GM12874 (cell line): Measurements from ENCODE around the gene FREM1.

ENCODE experiments used
- CTCF ChIP-seq: IDR thresholded peaks from 2 replicates; pipeline ENCODE4 v1.5.1; 2011; ENCODE audit warnings: low read depth, mild to moderate bottlenecking, control low read depth, low read length, moderate library complexity; ENCODE audit not compliant: insufficient read depth

FREM1 gene

DNA sequence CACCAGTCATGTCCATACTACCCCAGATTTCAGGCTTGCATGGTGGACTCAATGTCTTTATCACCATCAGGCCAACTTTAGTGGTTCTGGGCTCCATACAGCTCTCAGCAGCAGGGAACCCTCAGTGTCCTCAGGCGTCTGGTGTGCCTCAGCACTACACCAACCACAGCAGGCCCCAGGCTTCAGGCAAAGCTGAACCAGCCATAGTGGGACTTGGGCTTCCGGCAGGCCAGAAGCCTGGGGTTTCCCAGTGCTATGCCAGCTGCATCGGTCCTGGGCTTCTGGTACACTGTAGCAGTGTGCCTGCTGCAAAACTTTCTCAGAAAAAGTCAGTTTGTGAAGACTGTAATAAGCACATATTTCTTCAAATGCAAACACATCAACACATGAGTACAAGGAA, 205.9 kb downstream of the FREM1 start:
- TF ChIP-seq CTCF: no peak

GRCh38 chr9:14702200-14702720, 208.0 kb downstream of the FREM1 start:
- no peak for TF ChIP-seq CTCF

- no peak for TF ChIP-seq CTCF
Measured at GRCh38 chr9:14693251-14693861, 216.9 kb downstream of the FREM1 start, which contains the start of gene ZDHHC21. Gene ZDHHC21 (minus strand): TSS chr9:14693432. CDS start chr9:14674340, 19,092 bp downstream.

GRCh38 chr9:14692470-14693250, 217.6 kb downstream of the FREM1 start:
- TF ChIP-seq CTCF: 0 out of 2 replicates have a peak, but pooled peaks have one; percentile 2

DNA sequence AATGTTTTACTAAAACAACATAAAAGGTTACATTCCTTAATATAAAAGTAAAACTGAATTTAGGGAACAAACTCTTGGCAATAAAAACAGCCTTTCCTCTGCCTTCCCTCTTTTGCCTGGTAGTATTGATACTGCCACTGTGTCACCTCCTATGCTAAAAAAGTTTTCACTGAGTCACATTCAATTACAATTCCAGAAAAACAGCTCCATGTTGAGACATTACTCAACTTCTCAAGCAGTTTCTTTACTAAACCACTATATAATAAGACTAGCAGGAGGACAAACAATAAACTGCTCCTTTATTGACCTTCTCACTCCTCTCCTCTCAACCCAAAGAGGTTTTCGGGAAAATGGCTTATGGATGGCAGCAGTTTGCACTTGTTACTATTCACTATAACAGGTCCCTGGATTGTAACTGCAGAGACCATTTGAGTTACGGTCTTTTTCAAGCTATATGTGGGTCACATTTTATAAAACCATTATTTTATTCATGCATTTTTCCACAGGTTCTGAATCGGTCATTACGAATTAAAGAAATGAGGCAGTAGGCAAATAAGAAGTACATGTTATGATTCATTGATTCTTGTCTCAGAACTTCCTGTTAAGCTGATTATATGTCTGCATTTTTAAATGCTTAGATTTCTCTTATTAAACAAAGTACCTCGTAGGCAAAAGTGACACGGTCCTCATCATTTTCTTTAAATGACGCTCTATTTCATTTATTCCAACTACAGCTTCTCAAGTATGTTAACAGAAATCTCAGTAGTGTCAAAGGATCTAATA, 219.1 kb downstream of the FREM1 start:
- no peak for TF ChIP-seq CTCF

DNA sequence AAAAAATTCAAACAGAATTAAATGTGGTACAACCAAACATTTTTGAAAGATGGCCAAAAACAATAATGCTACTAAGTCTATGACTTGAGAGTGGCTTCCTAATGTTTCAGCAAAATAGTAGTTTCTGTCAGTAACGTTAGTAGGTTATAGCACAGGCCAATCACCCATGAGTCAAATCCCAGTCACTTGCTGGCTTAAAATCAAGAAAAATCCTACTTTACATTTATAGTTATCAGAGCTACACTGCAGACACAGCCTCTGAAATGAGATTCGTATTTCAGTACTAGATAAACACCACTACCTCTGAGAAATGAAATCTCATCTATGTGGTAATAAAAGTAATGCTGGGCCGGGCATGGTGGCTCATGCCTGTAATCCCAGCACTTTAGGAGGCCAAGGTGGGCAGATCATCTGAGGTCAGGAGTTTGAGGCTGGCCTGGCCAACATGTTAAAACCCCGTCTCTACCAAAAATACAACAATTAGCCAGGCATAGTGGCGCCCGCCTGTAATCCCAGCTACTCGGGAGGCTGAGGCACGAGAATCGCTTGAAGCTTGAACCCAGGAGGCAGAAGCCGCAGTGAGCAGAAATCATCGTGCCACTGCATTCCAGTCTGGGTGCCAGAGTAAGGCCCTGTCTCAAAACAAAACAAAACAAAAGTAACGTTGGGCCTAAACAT, 223.0 kb downstream of the FREM1 start:
- TF ChIP-seq CTCF: no peak
